Neural cell (in vitro differentiated cells): ENCODE results near the gene MMP24. TPM values are rescaled to one million over a fixed set of nuclear protein-coding genes. Genes with fewer than 3 reads are reported as not detected.
"Not testable (repeated sequence)": the region's sequence is repeated elsewhere in the genome, so short reads cannot be mapped to it uniquely, and the experiment has no call there.

Source experiments
- H2AFZ ChIP-seq: fragments of 200-600, 300-800 bp; sonication (generic), shearing (Covaris generic); 2 replicates; pipeline ENCODE4 v1.6.0; 2014; ENCODE audit warnings: low read depth, mild to moderate bottlenecking, antibody characterized with exemption, low read length, moderate library complexity
- H3F3A ChIP-seq: fragments of 200-600 bp; shearing (Covaris generic); 2 replicates; pipeline ENCODE4 v1.6.1; 2016; ENCODE audit warnings: mild to moderate bottlenecking, moderate library complexity, mixed read lengths, antibody characterized with exemption, low read length; ENCODE audit not compliant: insufficient read depth, poor library complexity, severe bottlenecking
- H3K27ac ChIP-seq: fragments of 200-600, 300-800 bp; sonication (generic), shearing (Covaris generic); 2 replicates; pipeline ENCODE4 v1.5.1; 2014; ENCODE audit warnings: mild to moderate bottlenecking, low read length, moderate library complexity
- H3K27me3 ChIP-seq: fragments of 300-800, 200-600 bp; sonication (generic), shearing (Covaris generic); 2 replicates; pipeline ENCODE4 v1.6.0; 2014; ENCODE audit warnings: mild to moderate bottlenecking, low read depth, low read length, moderate library complexity; ENCODE audit not compliant: insufficient read depth
- H3K36me3 ChIP-seq: fragments of 300-800, 200-600 bp; sonication (generic), shearing (Covaris generic); 2 replicates; pipeline ENCODE4 v1.5.1; 2014; ENCODE audit warnings: mild to moderate bottlenecking, antibody characterized with exemption, low read length, moderate library complexity; ENCODE audit not compliant: insufficient read depth
- H3K4me2 ChIP-seq: fragments of 300-800, 200-600 bp; sonication (generic), shearing (Covaris generic); 2 replicates; pipeline ENCODE4 v1.6.0; 2014; ENCODE audit warnings: mild to moderate bottlenecking, low read length
- H3K4me3 ChIP-seq: fragments of 300-800, 200-600 bp; sonication (generic), shearing (Covaris generic); 2 replicates; pipeline ENCODE4 v1.5.1; 2014; ENCODE audit warnings: mild to moderate bottlenecking, low read length, moderate library complexity
- H3K79me2 ChIP-seq: fragments of 200-600 bp; shearing (Covaris generic); replicated peaks from 2 replicates; pipeline ENCODE4 v1.6.0; 2014; ENCODE audit warnings: mild to moderate bottlenecking, low read length, moderate library complexity; ENCODE audit not compliant: insufficient read depth
- H3K9ac ChIP-seq: fragments of 300-800, 200-600 bp; sonication (generic), shearing (Covaris generic); 2 replicates; pipeline ENCODE4 v1.6.1; 2016; ENCODE audit warnings: mild to moderate bottlenecking, low read length, mixed read lengths
- H3K9me2 ChIP-seq: fragments of 200-600 bp; shearing (Covaris generic); 2 replicates; pipeline ENCODE4 v1.6.1; 2016; ENCODE audit warnings: mild to moderate bottlenecking, low read length, mixed read lengths; ENCODE audit not compliant: insufficient read depth
- H3K9me3 ChIP-seq: fragments of 200-600, 300-800 bp; sonication (generic), shearing (Covaris generic); 2 replicates; pipeline ENCODE4 v1.6.1; 2016; ENCODE audit warnings: mild to moderate bottlenecking, mixed run types, low read length, moderate library complexity, mixed read lengths
- H4K20me1 ChIP-seq: fragments of 200-600 bp; shearing (Covaris generic); 2 replicates; pipeline ENCODE4 v1.6.1; 2016; ENCODE audit warnings: mild to moderate bottlenecking, mixed run types; ENCODE audit not compliant: insufficient read depth
- EP300 ChIP-seq: fragments of 450-650 bp; conservative IDR thresholded peaks from 2 replicates; pipeline ENCODE4 v1.6.1; 2014; ENCODE audit warnings: antibody characterized with exemption, mild to moderate bottlenecking, moderate library complexity; ENCODE audit not compliant: poor library complexity, severe bottlenecking
- EZH2 ChIP-seq: fragments of 200-600, 300-800 bp; shearing (Covaris generic), sonication (generic); IDR thresholded peaks from 2 replicates; pipeline ENCODE4 v1.6.1; 2014; ENCODE audit warnings: antibody characterized with exemption, low read length, borderline replicate concordance, mild to moderate bottlenecking; ENCODE audit not compliant: insufficient read depth, poor library complexity, severe bottlenecking
- MXI1 ChIP-seq: fragments of 450-650 bp; conservative IDR thresholded peaks from 2 replicates; pipeline ENCODE4 v1.6.1; 2014; ENCODE audit warnings: antibody characterized with exemption, mild to moderate bottlenecking; ENCODE audit not compliant: poor library complexity, severe bottlenecking
- POLR2AphosphoS5 ChIP-seq: IDR thresholded peaks from 2 replicates; pipeline ENCODE4 v1.6.1; 2012
- RAD21 ChIP-seq: fragments of 450-650 bp; conservative IDR thresholded peaks from 2 replicates; pipeline ENCODE4 v1.6.1; 2014; ENCODE audit warnings: antibody characterized with exemption, mild to moderate bottlenecking, moderate library complexity
- SMC3 ChIP-seq: fragments of 450-650 bp; conservative IDR thresholded peaks from 2 replicates; pipeline ENCODE4 v1.6.1; 2014; ENCODE audit warnings: antibody characterized with exemption, mild to moderate bottlenecking, moderate library complexity; ENCODE audit not compliant: poor library complexity
- TAF1 ChIP-seq: IDR thresholded peaks from 2 replicates; pipeline ENCODE4 v1.6.1; 2012; ENCODE audit warnings: low read depth
- polyA plus RNA-seq: library from polyadenylated mRNA; depleted of rRNA; stranded (reverse); fragments of >200 nt; gene quantifications from 2 replicates; pipeline ENCODE4 v1.2.3, GENCODE V29; 2014
- TF ChIP-seq, protein P1 (sequence below): fragments of 450-650 bp; IDR thresholded peaks from 2 replicates; pipeline ENCODE4 v1.5.1; 2014; ENCODE audit warnings: antibody characterized with exemption, mild to moderate bottlenecking, moderate library complexity; ENCODE audit not compliant: poor library complexity, severe bottlenecking
- TF ChIP-seq, protein P2 (sequence below): IDR thresholded peaks from 2 replicates; pipeline ENCODE4 v1.6.1; 2012; ENCODE audit warnings: borderline replicate concordance

Gene MMP24
- polyA plus RNA-seq, 1 donor from 2014 or later: 57.4 TPM

DNA sequence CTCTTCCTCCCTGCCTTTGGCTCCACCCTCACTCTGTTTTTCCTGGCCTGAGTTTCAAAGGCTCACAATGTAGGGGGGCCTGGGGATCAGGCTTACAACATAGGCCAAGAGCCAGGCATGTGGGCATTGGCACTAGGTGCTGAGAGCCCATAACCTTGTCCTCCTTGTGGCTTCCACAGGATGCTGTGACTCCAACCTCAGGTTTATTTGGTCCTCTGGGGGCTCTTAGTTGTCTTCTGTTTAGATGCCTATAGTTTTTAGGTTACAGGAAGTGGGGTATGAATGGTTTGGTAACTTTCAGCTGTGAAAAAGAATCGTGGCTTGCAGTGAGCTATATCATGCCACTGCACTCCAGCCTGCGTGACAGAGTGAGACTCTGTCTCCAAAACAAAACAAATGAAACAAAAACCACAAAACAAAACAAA, 25.6 kb downstream of the MMP24 start:
- H3K9me2 ChIP-seq: no peaks in the 10 kb centered on the region
- no peaks in the 10 kb centered on the region for H4K20me1 ChIP-seq
- H3K27me3 ChIP-seq: no peaks in the 10 kb centered on the region
- H2AFZ ChIP-seq: no peak overlapping the region
- H3K4me3 ChIP-seq: no peak overlapping the region
- no peaks in the 10 kb centered on the region for H3F3A ChIP-seq
- peaks cover 9% of the 10 kb centered on the region for H3K36me3 ChIP-seq
- no peak overlapping the region for H3K4me2 ChIP-seq
- no peaks in the 10 kb centered on the region for H3K9me3 ChIP-seq
- TF ChIP-seq EZH2 (no peak), EP300 (no peak), TAF1 (no peak), MXI1 (no peak), POLR2AphosphoS5 (no peak), RAD21 (no peak), SMC3 (no peak)
- TF ChIP-seq, protein P1, sequence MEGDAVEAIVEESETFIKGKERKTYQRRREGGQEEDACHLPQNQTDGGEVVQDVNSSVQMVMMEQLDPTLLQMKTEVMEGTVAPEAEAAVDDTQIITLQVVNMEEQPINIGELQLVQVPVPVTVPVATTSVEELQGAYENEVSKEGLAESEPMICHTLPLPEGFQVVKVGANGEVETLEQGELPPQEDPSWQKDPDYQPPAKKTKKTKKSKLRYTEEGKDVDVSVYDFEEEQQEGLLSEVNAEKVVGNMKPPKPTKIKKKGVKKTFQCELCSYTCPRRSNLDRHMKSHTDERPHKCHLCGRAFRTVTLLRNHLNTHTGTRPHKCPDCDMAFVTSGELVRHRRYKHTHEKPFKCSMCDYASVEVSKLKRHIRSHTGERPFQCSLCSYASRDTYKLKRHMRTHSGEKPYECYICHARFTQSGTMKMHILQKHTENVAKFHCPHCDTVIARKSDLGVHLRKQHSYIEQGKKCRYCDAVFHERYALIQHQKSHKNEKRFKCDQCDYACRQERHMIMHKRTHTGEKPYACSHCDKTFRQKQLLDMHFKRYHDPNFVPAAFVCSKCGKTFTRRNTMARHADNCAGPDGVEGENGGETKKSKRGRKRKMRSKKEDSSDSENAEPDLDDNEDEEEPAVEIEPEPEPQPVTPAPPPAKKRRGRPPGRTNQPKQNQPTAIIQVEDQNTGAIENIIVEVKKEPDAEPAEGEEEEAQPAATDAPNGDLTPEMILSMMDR: no peak
- TF ChIP-seq, protein P2, sequence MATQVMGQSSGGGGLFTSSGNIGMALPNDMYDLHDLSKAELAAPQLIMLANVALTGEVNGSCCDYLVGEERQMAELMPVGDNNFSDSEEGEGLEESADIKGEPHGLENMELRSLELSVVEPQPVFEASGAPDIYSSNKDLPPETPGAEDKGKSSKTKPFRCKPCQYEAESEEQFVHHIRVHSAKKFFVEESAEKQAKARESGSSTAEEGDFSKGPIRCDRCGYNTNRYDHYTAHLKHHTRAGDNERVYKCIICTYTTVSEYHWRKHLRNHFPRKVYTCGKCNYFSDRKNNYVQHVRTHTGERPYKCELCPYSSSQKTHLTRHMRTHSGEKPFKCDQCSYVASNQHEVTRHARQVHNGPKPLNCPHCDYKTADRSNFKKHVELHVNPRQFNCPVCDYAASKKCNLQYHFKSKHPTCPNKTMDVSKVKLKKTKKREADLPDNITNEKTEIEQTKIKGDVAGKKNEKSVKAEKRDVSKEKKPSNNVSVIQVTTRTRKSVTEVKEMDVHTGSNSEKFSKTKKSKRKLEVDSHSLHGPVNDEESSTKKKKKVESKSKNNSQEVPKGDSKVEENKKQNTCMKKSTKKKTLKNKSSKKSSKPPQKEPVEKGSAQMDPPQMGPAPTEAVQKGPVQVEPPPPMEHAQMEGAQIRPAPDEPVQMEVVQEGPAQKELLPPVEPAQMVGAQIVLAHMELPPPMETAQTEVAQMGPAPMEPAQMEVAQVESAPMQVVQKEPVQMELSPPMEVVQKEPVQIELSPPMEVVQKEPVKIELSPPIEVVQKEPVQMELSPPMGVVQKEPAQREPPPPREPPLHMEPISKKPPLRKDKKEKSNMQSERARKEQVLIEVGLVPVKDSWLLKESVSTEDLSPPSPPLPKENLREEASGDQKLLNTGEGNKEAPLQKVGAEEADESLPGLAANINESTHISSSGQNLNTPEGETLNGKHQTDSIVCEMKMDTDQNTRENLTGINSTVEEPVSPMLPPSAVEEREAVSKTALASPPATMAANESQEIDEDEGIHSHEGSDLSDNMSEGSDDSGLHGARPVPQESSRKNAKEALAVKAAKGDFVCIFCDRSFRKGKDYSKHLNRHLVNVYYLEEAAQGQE: no peak
- no peak overlapping the region for H3K9ac ChIP-seq
- H3K79me2 ChIP-seq: no peaks in the 10 kb centered on the region
- no peak overlapping the region for H3K27ac ChIP-seq

DNA sequence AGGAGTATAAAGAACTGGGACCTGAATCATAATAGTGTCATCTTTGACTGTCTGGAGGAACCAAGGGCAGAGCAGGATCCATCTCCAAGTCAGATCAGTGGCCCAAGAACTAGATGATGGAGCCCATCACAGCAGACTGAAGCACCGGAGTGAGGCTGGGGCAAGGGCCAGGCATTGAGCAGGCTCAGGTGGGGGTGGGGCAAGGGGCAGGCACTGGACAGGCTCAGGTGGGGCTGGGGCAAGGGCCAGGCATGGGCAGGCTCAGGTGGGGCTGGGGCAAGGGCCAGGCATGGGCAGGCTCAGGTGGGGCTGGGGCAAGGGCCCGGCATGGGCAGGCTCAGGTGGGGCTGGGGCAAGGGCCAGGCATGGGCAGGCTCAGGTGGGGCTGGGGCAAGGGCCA, 26.1 kb downstream of the MMP24 start:
- not testable (repeated sequence) for H3K27ac ChIP-seq, H3K79me2 ChIP-seq, H3K4me3 ChIP-seq, H4K20me1 ChIP-seq, H2AFZ ChIP-seq, H3F3A ChIP-seq, H3K4me2 ChIP-seq, H3K9me2 ChIP-seq, H3K27me3 ChIP-seq, H3K9ac ChIP-seq, H3K9me3 ChIP-seq
- peaks cover 12% of the 10 kb centered on the region for H3K36me3 ChIP-seq

DNA sequence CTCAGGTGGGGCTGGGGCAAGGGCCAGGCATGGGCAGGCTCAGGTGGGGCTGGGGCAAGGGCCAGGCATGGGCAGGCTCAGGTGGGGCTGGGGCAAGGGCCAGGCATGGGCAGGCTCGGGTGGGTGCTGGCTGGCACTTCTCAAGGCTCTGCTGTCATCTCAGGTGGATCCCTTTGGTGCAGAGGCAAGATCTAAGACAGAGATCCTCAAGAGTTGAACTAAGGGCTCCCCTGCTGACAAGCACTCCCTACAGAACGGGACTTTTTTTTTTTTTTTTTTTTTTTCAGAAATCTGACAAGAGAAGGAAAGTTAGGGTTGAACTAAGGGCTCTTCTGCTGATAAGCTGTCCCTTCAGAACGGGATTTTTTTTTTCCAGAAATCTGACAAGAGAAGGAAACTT, 26.5 kb downstream of the MMP24 start:
- Histone ChIP-seq H3F3A (no peaks in the 10 kb centered on the region), H3K4me3 (no peak overlapping the region), H3K4me2 (no peak overlapping the region)

More for the DNA sequence above, 26.5 kb downstream of the MMP24 start:
- Histone ChIP-seq H3K9me2 (no peaks in the 10 kb centered on the region), H3K36me3 (peaks cover 12% of the 10 kb centered on the region), H2AFZ (no peak overlapping the region), H3K9me3 (no peaks in the 10 kb centered on the region), H3K27ac (no peak overlapping the region), H3K9ac (no peak overlapping the region), H3K27me3 (no peaks in the 10 kb centered on the region), H4K20me1 (no peaks in the 10 kb centered on the region), H3K79me2 (no peaks in the 10 kb centered on the region)
- TF ChIP-seq, protein P1: no peak
- TF ChIP-seq EP300 (no peak), MXI1 (no peak), TAF1 (no peak), EZH2 (no peak), SMC3 (no peak), POLR2AphosphoS5 (no peak)
- TF ChIP-seq, protein P2: no peak
